COR-L47 (cell line): ENCODE data around the gene CELA2B.

Source experiments
- DNase-seq: peaks from one replicate; lab custom pipeline; 2025; lab: John Stamatoyannopoulos, UW

The CELA2B gene

DNA sequence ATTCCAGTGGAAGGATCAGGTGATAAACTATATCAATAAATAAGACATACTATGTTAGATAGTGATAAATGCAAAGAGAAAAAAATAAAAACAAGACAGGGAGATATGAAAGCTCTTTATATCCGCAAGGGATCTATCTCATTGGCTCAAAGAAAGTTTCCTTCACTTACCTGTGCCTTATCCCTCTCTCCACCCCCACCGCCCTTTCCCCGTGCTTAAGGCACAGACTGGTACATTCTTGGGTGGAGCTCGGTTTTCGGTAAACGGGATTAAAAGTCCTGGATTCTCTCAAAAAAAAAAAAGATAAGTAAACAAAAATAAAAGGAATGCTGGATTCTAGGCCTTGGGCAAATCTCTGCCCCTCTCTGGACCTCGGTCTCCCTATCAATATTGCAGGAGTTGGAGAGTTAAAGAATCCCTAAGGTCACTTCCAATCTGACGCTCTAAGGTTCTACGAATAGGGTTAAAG, 50.2 kb downstream of the CELA2B start:
- DNase-seq, result no peak

DNA sequence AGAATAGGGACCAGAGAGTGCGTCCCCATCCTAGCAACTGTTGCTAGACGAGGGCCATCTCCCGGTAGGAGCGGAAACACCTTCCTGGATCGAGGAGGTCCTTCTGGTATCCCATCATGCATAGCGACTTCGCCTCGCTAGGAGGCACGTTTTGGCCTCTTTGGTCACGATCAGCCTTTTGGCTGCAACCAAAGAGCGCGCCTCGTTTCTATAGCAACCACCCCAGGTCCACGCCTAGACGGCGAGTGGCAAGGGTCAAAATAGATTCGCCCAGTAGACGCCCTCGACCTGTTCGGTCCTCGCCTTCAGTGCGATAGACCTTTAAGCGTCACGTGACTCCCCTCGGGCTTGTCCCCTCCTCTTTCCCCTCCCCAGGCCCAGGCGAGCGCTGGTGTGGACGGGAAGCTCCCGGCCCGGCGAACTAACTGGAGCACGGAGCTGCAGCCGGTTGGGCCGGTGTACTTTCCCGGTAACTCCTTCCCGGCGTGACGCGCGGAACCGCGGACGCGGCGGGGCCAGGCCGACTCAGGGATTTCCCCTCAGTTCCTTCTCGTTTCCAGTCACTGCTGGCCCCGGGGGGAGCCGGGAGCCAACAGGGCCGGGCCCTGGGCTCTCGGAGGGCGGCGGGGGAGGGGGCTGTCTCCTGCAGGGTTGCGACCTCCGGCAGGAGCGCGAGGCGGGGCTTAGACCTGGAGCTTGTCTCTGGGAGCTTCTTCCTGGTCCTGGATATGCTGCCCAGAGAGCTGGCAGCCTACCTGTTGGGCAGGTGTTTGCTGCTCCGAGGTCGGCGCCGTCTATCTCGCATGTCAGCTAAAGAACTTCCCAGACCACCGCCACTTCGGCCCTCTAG, 50.8 kb downstream of the CELA2B start, which contains the start of gene DNAJC16:
DNAJC16 (plus strand) TSS at position 359 of the 850 bp plus-strand sequence. CDS start 2,258 bp downstream, outside the sequence.
- peak; percentile 100 for DNase-seq

- DNase-seq, result no peak
These were observed 55.1 kb downstream of the CELA2B start for GRCh38 chr1:15531003-15531402.

DNA sequence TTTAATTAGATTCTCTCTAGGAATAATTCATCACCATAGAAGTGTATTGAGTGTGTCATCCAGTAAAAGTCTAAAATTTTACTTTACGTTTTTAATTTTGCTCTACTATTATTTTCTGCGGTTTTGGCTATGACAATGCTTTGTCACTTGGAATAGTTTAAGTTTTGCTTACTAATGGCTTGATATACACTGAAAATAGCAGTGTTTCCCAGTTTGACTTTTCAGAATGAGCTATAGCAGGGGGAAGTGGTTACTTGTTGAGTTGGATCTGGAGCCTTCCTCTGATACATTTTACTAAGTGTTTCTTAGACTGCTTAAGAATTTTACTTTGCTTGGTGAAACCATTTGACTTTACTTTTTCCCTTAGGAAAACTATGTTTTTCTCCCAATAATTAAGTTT, 55.8 kb downstream of the CELA2B start:
- no peak for DNase-seq

DNA sequence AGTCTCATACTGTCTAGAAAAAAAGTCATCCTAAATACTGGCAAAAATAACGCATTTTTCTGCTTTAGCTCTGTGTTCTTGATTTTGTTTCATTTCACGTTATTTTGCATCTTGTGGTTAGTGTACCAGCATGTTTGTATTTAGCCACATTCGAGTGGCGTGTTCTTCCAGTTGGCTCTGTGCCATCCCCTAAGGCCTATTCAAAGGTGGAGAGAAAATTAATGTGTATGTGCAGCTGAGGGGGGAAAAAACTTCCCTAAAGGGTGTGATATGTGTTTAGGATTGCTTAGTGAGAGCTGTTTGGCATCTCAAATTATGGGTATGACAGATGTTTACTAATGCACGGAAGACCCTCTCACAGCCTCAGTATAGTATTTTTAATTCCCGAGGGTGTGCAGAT, 62.9 kb downstream of the CELA2B start:
- peak; percentile 32 for DNase-seq

- no peak for DNase-seq
These were observed 64.3 kb downstream of the CELA2B start for GRCh38 chr1:15540186-15540585.
